NCI-H146 treated with DMSO at 0.1 percent for 48 hours (cell line): Measurements from ENCODE around the gene RAB4B.
"Not testable (repeated sequence)": the region's sequence is repeated elsewhere in the genome, so short reads cannot be mapped to it uniquely, and the experiment has no call there.

ENCODE experiments used
- DNase-seq: peaks from one replicate; lab custom pipeline; 2025; ENCODE audit not compliant: unreplicated experiment; lab: John Stamatoyannopoulos, UW

Gene RAB4B

GRCh38 chr19:40802300-40803169 lies 24.5 kb downstream of the RAB4B start:
- DNase-seq: no peak

- DNase-seq: no peak
Observed at GRCh38 chr19:40803170-40803856, 25.3 kb downstream of the RAB4B start.

- no peak for DNase-seq
Observed at GRCh38 chr19:40803857-40804782, 26.1 kb downstream of the RAB4B start.

GRCh38 chr19:40804783-40805242 lies 26.8 kb downstream of the RAB4B start:
- no peak for DNase-seq

- DNase-seq: no peak
Observed at GRCh38 chr19:40805258-40805868, 27.3 kb downstream of the RAB4B start.

- DNase-seq: no peak
Observed at GRCh38 chr19:40806423-40807146, 28.5 kb downstream of the RAB4B start.

- DNase-seq: no peak
Observed at GRCh38 chr19:40807147-40808020, 29.3 kb downstream of the RAB4B start.

- DNase-seq: no peak
Observed at GRCh38 chr19:40808021-40808325, 29.9 kb downstream of the RAB4B start.

- DNase-seq: no peak
Observed at GRCh38 chr19:40808497-40808896, 30.4 kb downstream of the RAB4B start.

GRCh38 chr19:40809358-40810086 lies 31.5 kb downstream of the RAB4B start:
- DNase-seq: no peak

GRCh38 chr19:40810160-40810559 lies 32.1 kb downstream of the RAB4B start:
- no peak for DNase-seq

- peak; percentile 19 for DNase-seq
Observed at GRCh38 chr19:40810649-40811408, 32.8 kb downstream of the RAB4B start.

GRCh38 chr19:40811478-40812341 lies 33.7 kb downstream of the RAB4B start:
- DNase-seq: no peak

GRCh38 chr19:40812571-40812970 lies 34.5 kb downstream of the RAB4B start:
- not testable (repeated sequence) for DNase-seq

- DNase-seq: no peak
Observed at GRCh38 chr19:40813182-40813581, 35.1 kb downstream of the RAB4B start.

GRCh38 chr19:40815223-40815622 lies 37.2 kb downstream of the RAB4B start:
- no peak for DNase-seq
